Thymus (tissue), 11 donors: Measurements from ENCODE around the gene LIME1. TPM values are rescaled to one million over a fixed set of nuclear protein-coding genes. Genes with fewer than 3 reads are reported as not detected.

Experiments
- DNase-seq, 9 donors: peaks; one replicate each; pipeline ENCODE4 v3.0.0-alpha.2; 2013; ENCODE audit warnings: low spot score in 9 of 9, low read depth in 6 of 9, missing footprints in 1 of 9
- H3K27ac ChIP-seq, 2 donors: one replicate each; pipeline ENCODE4 v1.5.1; 2013; ENCODE audit warnings: control low read depth in 1 of 2, low read depth in 1 of 2, low read length in 1 of 2, mild to moderate bottlenecking in 1 of 2, moderate library complexity in 1 of 2
- H3K27me3 ChIP-seq, 2 donors: one replicate each; pipeline ENCODE4 v1.5.1; 2013; ENCODE audit warnings: low read length in 1 of 2; ENCODE audit not compliant: control insufficient read depth in 2 of 2, insufficient read depth in 1 of 2
- H3K36me3 ChIP-seq, 2 donors: one replicate each; pipeline ENCODE4 v1.5.1; 2013; ENCODE audit warnings: low read length in 1 of 2, mild to moderate bottlenecking in 1 of 2, moderate library complexity in 1 of 2; ENCODE audit not compliant: control insufficient read depth in 2 of 2, insufficient read depth in 2 of 2
- H3K4me1 ChIP-seq, 2 donors: one replicate each; pipeline ENCODE4 v1.5.1; 2013; ENCODE audit warnings: low read length in 2 of 2; ENCODE audit not compliant: control insufficient read depth in 2 of 2, insufficient read depth in 2 of 2
- H3K4me3 ChIP-seq, 2 donors: one replicate each; pipeline ENCODE4 v1.5.1; 2013; ENCODE audit warnings: low read length in 2 of 2, control low read depth in 1 of 2, mild to moderate bottlenecking in 1 of 2
- H3K9me3 ChIP-seq, 2 donors: one replicate each; pipeline ENCODE4 v1.5.1; 2013; ENCODE audit warnings: low read length in 1 of 2, mild to moderate bottlenecking in 1 of 2; ENCODE audit not compliant: control insufficient read depth in 2 of 2, insufficient read depth in 1 of 2
- WGBS: extraction: QIAGEN DNeasy Blood & Tissue Kit; methylation state at CpG from one replicate; pipeline ENCODE4 v1.1.7; 2013; 5-methylcytosine and 5-hydroxymethylcytosine counted together
- polyA plus RNA-seq: library from polyadenylated mRNA; stranded (reverse); fragments of 200-250 nt; gene quantifications from one replicate; pipeline ENCODE4 v1.2.3, GENCODE V29; 2013
- total RNA-seq: library from RNA; stranded (reverse); fragments of 120-200 nt; gene quantifications from one replicate; pipeline ENCODE4 v1.2.4, GENCODE V29; 2013
- donor health status: healthy.

Gene LIME1
- total and polyA plus RNA-seq, 2 donors, result 80.5 to 181 TPM

DNA sequence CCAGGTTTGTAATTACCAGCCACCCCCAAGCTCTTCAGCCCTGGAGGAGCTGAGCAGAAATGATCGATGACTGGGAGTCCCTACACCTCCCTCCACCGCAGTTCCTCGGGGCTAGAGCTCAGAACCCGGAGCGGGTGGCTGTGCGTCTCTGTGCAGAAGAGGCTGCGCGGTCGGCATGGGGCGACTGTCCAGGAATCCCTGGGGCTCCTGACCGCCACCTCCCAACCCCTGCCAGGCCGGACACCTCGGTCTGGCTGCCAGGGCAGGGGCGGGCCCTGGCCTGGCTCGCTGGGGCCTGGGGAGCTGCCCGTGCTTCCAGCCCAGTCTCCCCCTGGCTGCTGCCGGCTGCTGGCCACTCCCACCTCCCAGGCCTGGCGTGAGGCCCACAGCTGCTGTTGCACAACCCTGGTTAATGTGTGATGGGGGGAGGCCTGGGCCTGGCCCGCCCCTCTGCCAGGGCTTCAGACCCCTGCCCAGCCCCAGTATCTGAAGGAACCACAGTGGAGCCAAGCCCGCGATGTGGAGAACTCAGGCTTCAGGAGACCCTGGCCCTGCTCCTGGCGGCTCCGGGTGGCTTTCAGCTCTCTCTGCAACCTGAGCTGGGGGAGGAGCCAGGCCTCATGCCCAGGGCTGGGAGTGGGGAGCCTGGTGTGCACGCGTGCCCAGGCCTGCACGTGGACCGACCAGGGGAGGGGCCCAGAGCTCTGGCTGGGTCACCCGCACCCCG, 4.3 kb downstream of the LIME1 start:
- H3K27me3 ChIP-seq, result peaks cover 0 to 19% of the 10 kb centered on the region in 2 donors
- H3K27ac ChIP-seq, result peak overlapping the region; percentile 34 to 81
- H3K36me3 ChIP-seq, result peaks cover 43 to 44% of the 10 kb centered on the region in 2 donors
- peak in 1 of 9 donors; percentile 41 for DNase-seq
- H3K4me3 ChIP-seq, result peak overlapping the region; percentile 41 to 88
- H3K4me1 ChIP-seq, result peaks cover 25 to 45% of the 10 kb centered on the region in 2 donors
- peaks cover 0 to 10% of the 10 kb centered on the region in 2 donors for H3K9me3 ChIP-seq
- 41% methylated on average over 29 of the region's 29 CpGs for WGBS

DNA sequence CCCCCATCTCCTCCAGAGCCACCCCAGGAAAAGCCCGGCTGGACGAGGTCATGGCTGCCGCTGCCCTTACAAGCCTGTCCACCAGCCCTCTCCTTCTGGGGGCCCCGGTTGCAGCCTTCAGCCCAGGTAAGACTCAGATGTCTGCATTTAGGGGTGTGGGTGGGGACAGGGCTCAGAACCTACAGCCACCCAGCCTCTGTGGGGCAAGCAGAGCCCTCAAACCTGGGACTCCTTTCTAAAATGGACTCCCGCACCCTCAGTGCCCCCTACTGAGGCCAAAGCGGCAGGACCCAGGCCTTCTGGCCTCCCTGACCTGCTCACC, 4.9 kb downstream of the LIME1 start:
- Histone ChIP-seq H3K36me3 (peaks cover 38 to 43% of the 10 kb centered on the region in 2 donors), H3K9me3 (peaks cover 0 to 7% of the 10 kb centered on the region in 2 donors), H3K4me3 (peak overlapping the region; percentile 41 to 88), H3K27ac (peak overlapping the region in 1 of 2 donors; percentile 61), H3K27me3 (peaks cover 0 to 19% of the 10 kb centered on the region in 2 donors), H3K4me1 (peaks cover 20 to 40% of the 10 kb centered on the region in 2 donors)
- WGBS, result 79% methylated on average over 6 of the region's 6 CpGs
- DNase-seq, result no peak

- peaks cover 0 to 19% of the 10 kb centered on the region in 2 donors for H3K27me3 ChIP-seq
- peaks cover 35 to 46% of the 10 kb centered on the region in 2 donors for H3K36me3 ChIP-seq
- peak overlapping the region in 1 of 2 donors; percentile 61 for H3K27ac ChIP-seq
- peaks cover 20 to 35% of the 10 kb centered on the region in 2 donors for H3K4me1 ChIP-seq
- H3K4me3 ChIP-seq, result no peak overlapping the region
- H3K9me3 ChIP-seq, result peaks cover 0 to 3% of the 10 kb centered on the region in 2 donors
- 95% methylated on average over 30 of the region's 30 CpGs for WGBS
- no peak for DNase-seq
These were observed 5.4 kb downstream of the LIME1 start for GRCh38 chr20:63741676-63742380.

GRCh38 chr20:63742381-63743024, 6.0 kb downstream of the LIME1 start:
- peaks cover 0 to 19% of the 10 kb centered on the region in 2 donors for H3K27me3 ChIP-seq
- peaks cover 35 to 46% of the 10 kb centered on the region in 2 donors for H3K36me3 ChIP-seq
- H3K27ac ChIP-seq, result no peak overlapping the region
- no peaks in the 10 kb centered on the region for H3K9me3 ChIP-seq
- H3K4me1 ChIP-seq, result peaks cover 20 to 29% of the 10 kb centered on the region in 2 donors
- H3K4me3 ChIP-seq, result no peak overlapping the region
- no peak for DNase-seq
- WGBS, result 95% methylated on average over 37 of the region's 37 CpGs

DNA sequence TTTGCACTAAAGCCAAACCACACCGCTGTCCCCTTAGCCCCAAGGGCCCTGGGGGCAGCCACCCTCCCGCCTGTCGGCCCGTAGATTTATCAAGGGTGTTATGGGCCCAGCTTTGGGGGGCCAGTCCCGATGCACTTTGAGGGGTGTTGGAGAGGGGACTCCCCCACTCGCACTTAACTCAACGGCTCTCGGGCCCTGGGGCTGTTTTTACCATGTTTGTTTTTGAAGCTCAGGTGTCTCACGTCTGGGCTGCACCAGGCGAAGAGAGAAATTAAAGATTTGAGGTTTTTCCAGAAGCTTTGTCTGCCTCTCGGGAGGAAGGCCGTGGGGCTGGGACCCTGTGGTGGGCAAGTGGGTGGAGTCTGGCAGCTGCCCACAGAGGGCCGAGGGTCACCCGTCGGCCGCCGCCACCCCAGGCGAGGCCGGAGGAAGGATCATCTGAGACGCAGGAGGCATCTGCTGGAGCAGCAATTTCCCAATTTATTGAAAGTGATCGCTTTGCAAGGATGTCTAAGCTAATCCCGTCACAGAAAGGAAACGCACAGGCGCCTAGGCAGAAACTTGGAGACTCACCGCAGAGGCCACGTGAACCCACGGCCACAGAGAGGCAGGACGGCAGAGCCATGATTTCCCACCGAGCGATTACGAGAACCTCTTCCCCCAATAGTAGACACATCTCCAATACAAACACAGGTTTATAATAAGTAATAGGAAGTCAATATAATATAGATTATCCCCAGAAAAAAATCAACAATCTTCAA, 6.9 kb downstream of the LIME1 start:
- 96% methylated on average over 31 of the region's 31 CpGs for WGBS
- Histone ChIP-seq H3K9me3 (no peaks in the 10 kb centered on the region), H3K36me3 (peaks cover 31 to 43% of the 10 kb centered on the region in 2 donors), H3K27ac (no peak overlapping the region), H3K4me1 (peaks cover 15 to 24% of the 10 kb centered on the region in 2 donors), H3K27me3 (peaks cover 0 to 17% of the 10 kb centered on the region in 2 donors), H3K4me3 (no peak overlapping the region)
- no peak for DNase-seq

DNA sequence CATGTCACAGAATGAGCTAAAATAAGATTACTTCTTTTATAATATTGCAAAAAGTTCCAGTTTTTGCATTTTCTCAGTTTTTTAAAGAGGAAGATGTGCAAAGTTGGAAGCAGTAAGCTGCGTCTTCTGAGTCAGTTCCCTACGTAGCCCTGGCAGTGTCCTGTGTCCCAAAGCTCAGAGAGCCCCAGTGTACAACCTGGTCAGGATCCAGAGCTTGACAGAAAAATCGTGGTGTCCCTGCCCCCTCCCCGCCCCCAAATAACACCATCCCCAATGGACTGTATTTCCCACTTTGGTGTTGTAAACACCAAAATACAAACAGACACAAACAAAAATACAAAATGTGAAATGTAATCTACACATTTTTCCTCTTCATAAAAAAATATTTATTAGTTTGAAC, 7.7 kb downstream of the LIME1 start:
- 92% methylated on average over 4 of the region's 4 CpGs for WGBS
- Histone ChIP-seq H3K27ac (no peak overlapping the region), H3K4me1 (peaks cover 7 to 20% of the 10 kb centered on the region in 2 donors), H3K9me3 (no peaks in the 10 kb centered on the region), H3K4me3 (no peak overlapping the region), H3K27me3 (peaks cover 0 to 9% of the 10 kb centered on the region in 2 donors), H3K36me3 (peaks cover 28 to 37% of the 10 kb centered on the region in 2 donors)
- no peak for DNase-seq

GRCh38 chr20:63744574-63745423, 8.3 kb downstream of the LIME1 start:
- Histone ChIP-seq H3K27me3 (peaks cover 0 to 8% of the 10 kb centered on the region in 2 donors), H3K27ac (peak overlapping the region in 1 of 2 donors; percentile 31), H3K4me3 (no peak overlapping the region), H3K9me3 (peaks cover 0 to 3% of the 10 kb centered on the region in 2 donors), H3K4me1 (peaks cover 6 to 22% of the 10 kb centered on the region in 2 donors), H3K36me3 (peaks cover 28 to 37% of the 10 kb centered on the region in 2 donors)
- WGBS, result 96% methylated on average over 25 of the region's 25 CpGs
- no peak for DNase-seq

DNA sequence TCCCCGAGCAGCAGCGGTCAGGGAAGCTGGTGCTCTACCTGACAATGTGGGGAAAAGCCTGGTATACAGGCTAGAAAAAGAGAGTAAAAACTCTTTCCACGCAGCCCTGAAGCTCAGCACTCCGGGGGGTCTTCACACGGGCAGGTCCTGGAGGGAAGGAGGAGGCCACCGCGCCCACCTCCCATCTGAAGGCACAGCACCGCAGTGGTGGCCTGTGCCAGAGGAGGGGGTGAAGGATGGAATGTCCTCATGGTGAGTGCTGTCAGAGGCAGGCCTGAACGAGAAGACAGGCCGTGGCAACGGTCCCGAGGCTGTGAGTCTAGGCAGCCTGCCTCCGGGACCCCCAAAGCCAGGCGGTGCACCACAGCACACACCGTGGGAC, 9.0 kb downstream of the LIME1 start:
- 92% methylated on average over 15 of the region's 15 CpGs for WGBS
- Histone ChIP-seq H3K27me3 (peaks cover 0 to 7% of the 10 kb centered on the region in 2 donors), H3K27ac (peak overlapping the region in 1 of 2 donors; percentile 18), H3K4me1 (peaks cover 7 to 27% of the 10 kb centered on the region in 2 donors), H3K9me3 (peaks cover 0 to 4% of the 10 kb centered on the region in 2 donors), H3K4me3 (no peak overlapping the region), H3K36me3 (peaks cover 28 to 37% of the 10 kb centered on the region in 2 donors)
- DNase-seq, result no peak
